ENCODE measurements around the gene B3GAT3. TPM values are rescaled to one million over a fixed set of nuclear protein-coding genes. Genes with fewer than 3 reads are reported as not detected.
A peak's percentile ranks its signal among the peaks of the same experiment; 100 is the strongest.

B3GAT3 gene
- total and polyA plus RNA-seq, 12 donors: 6.8 to 41.2 (median 11.3) TPM

- peak; percentile 96 to 100 (median 98) for ATAC-seq
- peaks cover 0 to 63% (median 27%) of the 10 kb centered on the region in 9 donors for H3K36me3 ChIP-seq
- peak; percentile 99 to 100 for DNase-seq
- intact Hi-C loops (cut with DNase I): loop anchor here in 2 of 10 donors (2.0 kb wide), 1 partner anchor 23 kb away; no protein-coding TSS in a partner anchor
- no peaks in the 10 kb centered on the region for H3K9me3 ChIP-seq
- H3K27me3 ChIP-seq: no peaks in the 10 kb centered on the region
- H3K27ac ChIP-seq: peak within 1 kb of the TSS; percentile 68 to 98 (median 96)
- WGBS, 2 donors: 0 to 1% methylated on average over 73 of the region's 73 CpGs
- TF ChIP-seq CTCF (IDR thresholded peaks at IDR 0.05): no peak
- peak within 1 kb of the TSS; percentile 65 to 100 (median 96) for H3K4me3 ChIP-seq
- peaks cover 12 to 31% (median 25%) of the 10 kb centered on the region in 9 donors for H3K4me1 ChIP-seq
These were observed 24.4 kb upstream of the B3GAT3 start, which contains the start of gene GANAB for GRCh38 chr11:62645946-62646824. Gene GANAB, minus strand, starts transcription at chr11:62646613. Its CDS starts 14 bp downstream, at chr11:62646599.

- peaks cover 12 to 35% (median 25%) of the 10 kb centered on the region in 9 donors for H3K4me1 ChIP-seq
- ATAC-seq (no peak), DNase-seq (no peak)
- 12 to 13% methylated on average over 11 of the region's 11 CpGs for WGBS, 2 donors
- TF ChIP-seq CTCF (IDR thresholded peaks at IDR 0.05): no peak
- no peaks in the 10 kb centered on the region for H3K27me3 ChIP-seq
- H3K9me3 ChIP-seq: no peaks in the 10 kb centered on the region
- peak overlapping the region in 9 of 10 donors; percentile 93 to 98 (median 97) for H3K27ac ChIP-seq
- H3K36me3 ChIP-seq: peaks cover 0 to 60% (median 27%) of the 10 kb centered on the region in 9 donors
- intact Hi-C loops (cut with DNase I): no loop called here
- peak overlapping the region; percentile 65 to 100 (median 96) for H3K4me3 ChIP-seq
These were observed 23.8 kb upstream of the B3GAT3 start for GRCh38 chr11:62645671-62645945.

- no peak for TF ChIP-seq CTCF (IDR thresholded peaks at IDR 0.05)
- Histone ChIP-seq H3K36me3 (peaks cover 0 to 56% (median 21%) of the 10 kb centered on the region in 9 donors), H3K27ac (no peak overlapping the region), H3K4me3 (no peak overlapping the region), H3K9me3 (no peaks in the 10 kb centered on the region), H3K4me1 (peaks cover 12 to 35% (median 25%) of the 10 kb centered on the region in 9 donors), H3K27me3 (no peaks in the 10 kb centered on the region)
- ATAC-seq: no peak
- intact Hi-C loops (cut with DNase I): no loop called here
- 88 to 90% methylated on average over 8 of the region's 8 CpGs for WGBS, 2 donors
- DNase-seq: no peak
These were observed 22.4 kb upstream of the B3GAT3 start for GRCh38 chr11:62644220-62644619.

- 60 to 73% methylated on average over 6 of the region's 6 CpGs for WGBS, 2 donors
- intact Hi-C loops (cut with DNase I): no loop called here
- H3K36me3 ChIP-seq: peaks cover 10 to 100% (median 76%) of the 10 kb centered on the region in 9 donors
- H3K27ac ChIP-seq: no peak overlapping the region
- no peaks in the 10 kb centered on the region for H3K4me1 ChIP-seq
- TF ChIP-seq CTCF (IDR thresholded peaks at IDR 0.05): no peak
- DNase-seq (no peak), ATAC-seq (peak in 1 of 8 donors; percentile 48)
- no peaks in the 10 kb centered on the region for H3K9me3 ChIP-seq
- H3K27me3 ChIP-seq: no peaks in the 10 kb centered on the region
- no peak overlapping the region for H3K4me3 ChIP-seq
These were observed 10.7 kb upstream of the B3GAT3 start for GRCh38 chr11:62632492-62632891.
